Measurements from ENCODE around the gene CDH15. TPM values are rescaled to one million over a fixed set of nuclear protein-coding genes. Genes with fewer than 3 reads are reported as not detected.

Gene CDH15
- polyA plus RNA-seq, 12 donors: 83.2 to 459 (median 134) TPM

DNA sequence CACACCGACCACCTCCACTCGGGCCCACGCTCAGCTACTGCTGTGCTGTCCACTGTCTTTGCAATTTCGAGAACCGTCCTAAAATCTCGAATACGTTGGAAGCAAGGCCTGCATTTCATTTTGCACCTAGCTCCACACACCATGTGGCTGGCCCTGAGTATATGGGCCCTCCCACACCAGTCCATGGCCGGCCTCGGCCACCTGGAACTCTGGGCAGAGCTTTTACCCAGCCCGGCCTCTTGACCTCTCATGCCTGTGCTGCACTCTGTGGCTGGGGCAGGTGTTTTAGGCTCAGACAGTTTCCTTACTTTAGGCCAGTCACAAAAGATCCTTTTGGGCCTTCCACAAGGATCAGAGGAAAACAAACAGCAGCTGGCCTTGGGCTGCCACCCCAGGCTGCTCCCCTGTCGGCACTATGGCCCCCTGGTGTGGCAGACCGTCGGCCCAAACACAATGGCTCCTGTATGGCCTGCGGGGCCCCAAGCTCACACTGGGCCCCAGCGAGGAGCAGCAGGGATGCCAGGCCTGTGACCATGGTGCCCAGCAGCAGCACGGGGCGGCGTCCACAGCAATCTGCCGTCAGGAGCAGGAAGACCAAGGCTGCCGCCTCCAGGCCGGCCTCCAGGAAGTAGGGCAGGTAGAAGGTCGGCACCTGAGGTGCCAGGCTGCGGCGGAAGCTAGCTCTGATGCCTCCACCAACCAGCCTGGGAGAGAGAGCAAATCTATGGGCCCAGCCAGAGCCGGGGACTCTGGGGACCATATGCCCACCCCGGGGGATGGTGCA is 26.3 kb downstream of the CDH15 start:
- no peak for DNase-seq

DNA sequence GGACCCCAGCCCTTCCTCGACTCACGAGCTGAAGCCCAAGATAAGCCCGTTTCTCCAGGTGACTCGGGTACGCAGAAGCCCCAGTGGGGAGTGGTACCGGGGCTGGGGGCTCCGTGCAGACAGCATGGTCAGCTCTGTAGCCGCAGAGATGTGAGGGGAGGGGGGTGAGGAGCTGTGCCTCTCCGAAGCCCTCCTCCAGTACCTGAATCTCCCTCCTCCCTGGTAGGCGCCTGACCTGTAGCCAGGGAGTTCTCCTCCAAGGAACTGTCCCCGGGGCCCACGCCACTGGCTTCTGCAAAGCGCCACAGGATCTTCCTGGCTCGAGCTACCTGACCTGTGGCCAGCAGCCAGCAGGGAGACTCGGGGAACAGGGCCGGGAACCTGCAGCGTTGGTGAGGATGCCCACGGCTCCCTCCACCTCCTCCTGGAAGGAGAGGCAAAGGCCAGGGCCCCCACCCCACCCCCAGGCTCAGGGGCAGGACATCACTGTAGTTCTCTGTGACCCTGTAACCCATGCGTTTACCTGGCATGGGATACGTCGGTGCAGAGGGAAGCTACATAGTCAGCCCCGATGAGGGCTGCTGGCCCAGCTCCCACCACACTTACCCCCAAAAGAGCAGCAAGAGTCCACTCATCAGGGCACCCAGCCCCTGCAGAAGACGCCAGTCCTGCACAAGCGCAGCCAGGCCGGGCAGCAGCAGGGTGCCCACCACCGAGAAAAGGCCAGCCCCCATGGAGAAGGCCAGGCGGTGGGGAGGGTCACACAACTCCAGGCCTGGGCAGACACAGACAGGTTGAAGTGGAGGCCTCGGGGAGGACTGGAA is 27.1 kb downstream of the CDH15 start:
- DNase-seq: no peak

DNA sequence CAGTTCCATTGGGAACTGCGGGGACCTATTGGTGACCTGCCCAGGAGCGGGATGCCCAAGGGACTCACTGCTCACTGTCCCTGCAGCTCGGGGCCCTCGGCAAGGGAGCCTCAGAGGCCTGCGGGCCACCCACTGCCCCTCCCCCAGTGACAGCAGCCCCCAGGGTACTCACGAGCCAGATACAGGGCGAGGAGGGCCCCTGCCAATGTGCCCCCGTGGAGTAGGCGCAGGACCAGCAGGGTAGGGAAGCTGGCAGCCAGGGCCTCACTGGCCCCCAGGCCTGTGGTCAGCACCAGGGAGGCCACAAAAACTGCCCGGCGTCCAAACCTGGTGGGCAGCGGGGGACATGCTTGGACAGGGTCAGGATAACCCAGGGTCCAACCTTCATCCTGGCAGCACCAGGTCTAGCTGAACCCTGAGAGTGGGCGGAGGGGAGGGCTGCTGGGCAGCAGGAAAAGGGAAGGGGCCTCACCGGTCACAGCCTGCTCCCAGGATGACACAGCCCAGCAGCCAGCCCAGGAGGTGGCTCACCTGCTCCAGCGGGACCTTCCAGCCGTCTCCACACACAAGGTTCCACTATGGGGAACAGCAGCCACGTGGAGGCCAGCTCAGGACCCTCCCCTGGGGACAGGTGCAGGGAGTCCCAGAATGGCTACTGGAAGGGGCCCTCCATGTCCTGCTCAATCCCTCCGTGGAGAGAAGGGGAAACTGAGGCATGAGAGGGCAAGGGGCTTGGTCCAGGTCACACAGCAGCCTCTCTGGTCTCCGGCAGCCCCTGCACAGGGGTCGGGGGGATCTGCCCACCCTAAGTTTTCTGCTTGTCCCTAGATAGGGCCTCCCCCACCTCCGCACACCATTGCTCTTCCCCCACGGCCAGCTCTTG is 27.9 kb downstream of the CDH15 start:
- no peak for DNase-seq

DNA sequence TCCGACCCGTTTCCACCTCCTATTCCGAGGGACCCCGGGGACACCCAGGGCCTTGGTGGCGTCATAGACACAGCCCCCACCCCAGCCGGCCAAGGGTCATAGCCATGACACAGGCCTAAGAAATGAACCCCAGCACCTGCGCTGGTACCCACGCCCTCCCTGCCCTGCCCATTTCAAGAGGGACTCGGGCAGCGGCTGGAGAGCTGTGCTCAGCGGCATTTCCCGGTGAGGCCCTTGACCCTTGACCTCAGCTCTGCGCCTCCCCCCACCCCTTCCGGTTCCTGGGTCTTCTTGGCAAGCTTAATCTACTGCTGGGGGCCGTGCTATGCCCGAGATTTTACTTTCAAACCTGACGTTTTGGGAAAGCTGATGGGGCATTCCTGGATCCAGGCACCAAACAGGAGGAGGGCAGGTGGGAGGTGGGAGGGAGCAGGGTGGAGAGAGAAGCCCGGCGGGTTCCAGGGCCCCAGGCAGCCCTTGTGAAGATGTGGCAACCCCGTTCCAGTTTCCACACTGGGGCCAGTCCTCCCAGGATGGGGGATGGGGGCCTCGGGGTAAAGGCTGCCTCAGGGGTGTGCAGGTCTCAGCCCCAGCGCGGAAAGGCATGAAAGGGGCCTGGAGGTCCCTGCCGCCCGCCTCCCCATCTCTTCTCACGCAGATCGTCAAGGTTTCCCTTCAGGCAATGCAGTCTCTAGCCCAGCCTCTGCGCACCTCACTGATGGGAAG is 28.7 kb downstream of the CDH15 start, which contains the start of gene SLC22A31:
TSS of gene SLC22A31 (minus strand) at position 414 of the 726 bp plus-strand sequence. CDS start at position 378, 36 bp downstream.
- no peak for DNase-seq

DNA sequence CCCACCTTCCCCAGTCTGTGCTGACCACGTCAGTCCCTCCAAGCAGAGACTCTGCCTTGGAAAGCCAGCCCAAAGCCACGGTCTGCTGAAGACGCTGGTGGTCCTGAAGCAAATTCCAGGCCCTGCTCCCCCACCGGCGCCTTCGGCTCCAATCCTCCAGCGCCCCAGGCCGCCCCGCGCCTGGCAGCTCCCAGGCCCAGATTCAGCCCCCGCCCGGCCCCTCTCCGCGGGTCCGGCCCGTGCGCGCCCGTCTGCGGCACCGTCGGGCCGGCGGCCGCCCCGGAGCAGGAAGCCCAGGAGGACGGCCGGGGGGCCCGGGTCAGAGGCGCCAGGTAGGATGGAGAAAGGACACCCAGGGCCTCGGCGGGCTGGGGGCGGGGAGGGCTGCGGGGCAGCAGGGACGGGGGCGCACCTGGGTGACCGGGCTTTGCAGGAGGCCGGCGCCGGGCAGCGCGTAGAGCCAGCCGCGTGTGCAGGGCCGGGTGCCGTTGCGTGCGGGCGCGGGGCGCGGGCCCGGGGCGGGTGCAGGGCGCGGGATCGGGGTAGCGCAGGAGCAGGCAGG is 29.4 kb downstream of the CDH15 start:
- no peak for DNase-seq

DNA sequence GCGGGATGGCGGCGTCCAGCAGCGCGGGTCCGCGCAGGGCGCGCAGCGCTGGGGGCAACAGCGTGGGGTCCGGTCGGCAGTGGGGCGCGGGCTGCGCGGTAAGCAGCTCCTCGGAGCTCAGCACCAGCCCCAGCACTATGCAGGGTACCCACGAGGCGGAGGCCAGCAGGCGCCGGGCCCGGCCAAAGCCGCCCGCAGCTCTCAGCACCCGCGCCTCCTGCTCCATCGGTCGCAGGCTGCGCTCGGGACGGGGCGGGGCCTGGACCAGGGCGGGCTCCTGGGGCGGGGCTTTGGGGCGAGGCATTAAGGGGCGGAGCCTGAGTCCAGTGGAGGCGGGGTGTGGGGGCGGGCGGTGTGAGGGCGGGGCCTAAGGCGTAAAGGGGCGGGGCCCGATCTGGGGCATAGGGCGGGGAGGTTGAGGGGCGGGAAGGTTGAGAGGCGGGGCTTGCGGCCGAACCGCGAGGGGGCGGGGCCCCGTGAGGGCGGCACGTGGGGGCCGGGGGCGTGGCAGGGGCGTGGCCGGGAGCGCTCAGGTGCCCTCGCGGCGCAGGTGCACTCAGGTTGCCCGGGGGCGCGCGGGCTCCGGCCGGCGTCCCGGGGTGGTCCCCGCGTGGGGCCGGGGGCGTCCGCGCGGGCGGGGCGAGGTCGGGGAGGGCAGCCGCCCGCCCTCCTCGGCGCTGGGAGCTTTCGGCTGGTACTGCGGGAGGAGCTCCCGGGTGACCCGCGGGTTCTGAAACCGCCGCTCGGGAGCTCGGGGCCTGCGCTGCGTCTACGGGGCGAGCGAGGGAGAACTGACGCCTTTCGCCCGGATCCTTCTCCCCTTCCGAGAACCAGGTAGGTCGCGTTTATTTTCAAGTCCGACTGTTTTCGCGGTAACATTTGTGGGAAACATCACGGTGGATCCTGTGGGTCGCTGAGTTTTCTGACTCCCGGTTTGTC is 30.2 kb downstream of the CDH15 start:
- no peak for DNase-seq

DNA sequence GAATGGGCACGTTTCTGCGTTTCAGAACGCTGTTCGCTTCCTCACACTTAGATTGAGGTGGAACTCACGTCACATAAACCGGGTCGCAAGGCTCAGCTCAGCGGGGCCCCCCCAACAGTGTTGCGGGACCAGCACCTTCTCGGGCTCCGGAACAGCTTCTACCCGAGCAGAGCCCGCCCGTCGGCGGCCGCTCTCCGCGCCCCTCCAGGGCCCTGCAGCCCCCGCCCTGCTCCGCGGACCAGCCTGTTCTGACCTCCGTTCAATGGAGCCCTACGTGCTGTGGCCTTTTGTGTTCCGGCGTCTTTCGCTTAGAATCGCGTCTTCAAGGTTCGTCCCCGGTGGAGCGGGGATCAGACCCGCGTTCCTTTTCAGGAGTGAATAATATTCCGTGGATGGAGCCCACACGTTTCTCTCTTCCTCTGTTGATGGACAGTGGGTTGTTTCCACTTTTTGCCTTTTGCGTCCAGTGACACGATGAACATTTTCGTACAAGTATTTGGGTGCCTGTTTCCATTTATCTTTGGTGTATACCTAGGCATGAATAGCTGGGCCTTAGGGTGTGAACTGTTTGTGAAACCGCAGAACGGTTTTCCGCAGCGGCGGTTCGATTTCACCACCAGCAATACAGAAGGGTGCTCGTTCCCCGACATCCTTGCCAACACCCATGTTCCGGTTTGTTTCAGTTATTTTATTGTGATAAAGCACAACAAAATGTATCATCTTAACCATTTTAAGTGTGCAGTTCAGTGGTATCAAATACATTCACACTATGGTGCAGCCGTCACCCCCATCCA is 31.1 kb downstream of the CDH15 start:
- no peak for DNase-seq

DNA sequence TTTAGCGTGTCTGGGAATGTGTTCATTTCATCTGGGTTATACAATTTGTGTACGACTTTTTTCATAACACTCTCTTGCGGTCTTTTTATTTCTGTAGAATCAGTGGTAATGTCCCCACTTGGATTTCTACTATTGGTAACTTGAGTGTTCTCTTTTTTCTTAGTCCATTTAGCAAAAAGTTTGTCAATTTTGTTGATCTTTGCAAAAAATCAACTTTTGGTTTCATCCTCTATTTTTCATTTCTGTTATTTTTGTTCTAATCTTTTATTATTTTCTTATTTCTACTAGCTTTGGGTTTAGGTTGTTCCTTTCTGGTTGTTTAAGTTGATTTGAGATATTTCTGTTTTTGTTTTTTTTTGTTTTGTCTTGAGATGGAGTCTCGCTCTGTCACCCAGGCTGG is 36.4 kb downstream of the CDH15 start:
- DNase-seq: no peak

DNA sequence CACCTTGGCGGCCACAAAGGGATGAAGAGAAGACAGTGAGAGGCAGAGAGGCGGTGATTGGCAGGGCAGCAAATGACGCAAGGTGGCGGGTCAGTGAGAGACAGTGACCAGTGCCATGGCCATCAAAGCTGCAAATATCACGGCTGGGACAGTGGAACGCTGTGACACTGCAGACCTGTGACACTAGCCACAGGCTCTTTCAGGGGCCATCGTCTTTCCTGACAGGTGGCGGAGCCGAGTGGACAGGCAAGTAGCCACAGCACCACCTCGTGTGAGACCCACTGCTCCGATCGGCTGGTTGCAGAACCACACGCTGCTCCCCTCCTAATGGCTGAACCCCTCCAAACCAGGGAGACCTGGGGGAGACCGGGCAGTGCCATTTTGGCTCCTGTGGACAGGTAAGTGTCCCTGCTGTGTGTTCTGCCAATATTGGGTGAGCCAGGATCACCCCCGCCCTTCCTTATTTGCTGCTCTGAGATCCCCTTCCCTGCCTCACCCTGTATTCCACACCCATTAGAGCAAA is 38.0 kb downstream of the CDH15 start:
- DNase-seq: no peak

DNA sequence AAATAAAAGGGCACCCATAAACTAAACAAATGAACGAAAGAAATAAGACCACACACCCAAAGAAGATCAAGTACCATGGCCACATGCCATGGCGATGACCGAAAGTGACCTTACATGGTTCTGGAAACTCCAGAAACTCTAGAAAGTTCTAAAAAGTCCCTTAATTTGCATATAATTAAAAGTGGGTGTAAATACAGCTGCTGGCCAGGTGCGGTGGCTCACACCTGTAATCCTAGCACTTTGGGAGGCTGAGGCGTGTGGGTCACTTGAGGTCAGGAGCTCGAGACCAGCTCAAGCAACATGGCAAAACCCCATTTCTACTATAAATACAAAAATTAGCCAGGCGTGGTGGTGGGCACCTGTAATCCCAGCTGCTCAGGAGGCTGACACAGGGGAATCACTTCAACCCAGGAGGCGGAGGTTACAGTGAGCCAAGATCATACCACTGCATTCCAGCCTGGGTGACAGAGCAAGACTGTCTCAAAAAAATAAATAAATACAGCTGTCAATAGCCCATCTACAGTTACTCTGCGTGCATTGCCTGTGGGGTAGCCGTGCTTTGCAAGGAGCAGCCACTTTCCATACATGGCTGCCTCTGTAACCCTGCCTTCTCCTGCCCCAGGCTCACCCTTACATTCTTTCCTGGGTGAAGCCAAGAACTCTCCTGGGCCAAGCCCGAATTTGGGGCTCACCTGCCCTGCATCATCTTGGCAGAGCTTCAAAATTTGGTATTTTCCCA is 38.8 kb downstream of the CDH15 start:
- DNase-seq: no peak

DNA sequence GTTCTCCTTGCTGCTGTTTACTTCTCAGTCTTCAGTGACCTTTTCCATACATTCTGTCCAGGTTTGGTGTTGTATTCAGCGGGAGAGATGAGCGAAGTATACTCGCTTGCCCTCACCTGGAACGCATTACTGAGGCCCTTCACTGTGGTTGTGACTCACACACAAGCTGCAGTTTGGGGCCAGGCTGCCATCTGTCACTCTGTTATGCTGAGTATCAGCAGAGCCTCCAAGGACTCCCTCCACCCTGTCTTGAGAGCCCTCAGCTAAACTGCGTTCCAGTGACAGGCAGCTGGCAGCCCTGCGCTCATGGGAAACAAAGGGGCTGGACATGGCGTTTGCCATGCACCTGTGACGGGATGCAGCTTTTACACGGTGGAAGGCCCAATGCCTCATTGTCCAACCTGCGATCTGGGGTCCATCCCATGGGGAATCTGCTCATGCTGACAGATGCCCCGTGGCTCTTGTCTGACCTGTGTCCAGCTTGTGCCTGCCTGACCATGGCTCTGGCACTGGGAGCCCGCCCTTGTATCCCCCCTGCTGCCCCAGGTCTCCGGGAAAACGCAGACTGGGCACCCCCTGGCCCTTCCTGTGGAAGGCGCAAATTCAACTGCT is 39.5 kb downstream of the CDH15 start:
- DNase-seq: no peak

DNA sequence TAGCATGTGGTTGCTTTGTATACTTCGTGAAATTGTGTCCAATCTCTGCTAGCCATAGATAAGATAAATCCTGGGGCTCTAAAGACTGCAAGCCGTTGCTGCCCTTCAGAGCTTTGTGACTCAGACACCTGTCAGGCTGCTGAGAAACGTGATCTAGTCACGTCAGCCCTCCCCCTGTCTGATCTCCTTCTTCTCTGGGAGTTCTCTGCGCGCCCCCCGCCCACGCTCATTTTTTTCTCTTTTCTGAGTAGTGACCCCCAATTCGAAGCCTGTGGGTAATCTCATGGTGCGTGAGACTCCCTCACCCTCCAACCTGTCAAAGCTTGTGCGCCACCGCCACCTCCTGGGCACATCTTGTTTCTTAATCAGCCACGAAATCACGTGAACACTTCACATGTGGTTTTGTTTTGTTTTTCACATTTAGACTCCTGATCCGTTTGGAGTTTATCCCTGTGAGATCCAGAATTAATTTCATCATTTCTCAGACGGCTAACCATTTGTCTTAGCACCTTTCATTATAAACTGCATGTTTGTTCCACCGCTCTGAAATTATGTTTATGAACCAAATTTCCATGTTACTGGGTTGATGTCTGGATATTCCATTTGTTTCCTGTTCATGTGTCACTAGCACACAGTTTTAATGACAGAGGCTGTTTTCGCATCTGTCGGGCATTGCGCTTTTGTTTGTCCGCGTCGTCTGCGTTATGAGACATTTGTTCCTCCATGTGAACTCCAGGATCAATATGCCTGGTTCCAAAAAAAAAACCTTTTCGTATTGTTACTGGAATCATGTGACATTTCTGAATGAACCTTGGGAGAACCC is 45.0 kb downstream of the CDH15 start:
- peak; percentile 75 for DNase-seq

DNA sequence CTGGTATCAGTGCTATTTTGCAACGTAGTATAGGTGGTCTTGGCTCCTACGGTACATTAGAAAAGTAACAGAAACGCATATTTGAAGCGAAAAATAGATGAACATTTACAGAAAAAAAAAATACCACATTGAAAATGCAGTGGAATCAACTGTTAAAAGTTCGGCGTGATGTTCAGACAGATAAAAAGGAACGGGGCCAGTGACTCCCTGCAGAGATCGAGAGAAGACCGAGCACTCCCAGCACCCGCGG is 45.5 kb downstream of the CDH15 start:
- DNase-seq: no peak

DNA sequence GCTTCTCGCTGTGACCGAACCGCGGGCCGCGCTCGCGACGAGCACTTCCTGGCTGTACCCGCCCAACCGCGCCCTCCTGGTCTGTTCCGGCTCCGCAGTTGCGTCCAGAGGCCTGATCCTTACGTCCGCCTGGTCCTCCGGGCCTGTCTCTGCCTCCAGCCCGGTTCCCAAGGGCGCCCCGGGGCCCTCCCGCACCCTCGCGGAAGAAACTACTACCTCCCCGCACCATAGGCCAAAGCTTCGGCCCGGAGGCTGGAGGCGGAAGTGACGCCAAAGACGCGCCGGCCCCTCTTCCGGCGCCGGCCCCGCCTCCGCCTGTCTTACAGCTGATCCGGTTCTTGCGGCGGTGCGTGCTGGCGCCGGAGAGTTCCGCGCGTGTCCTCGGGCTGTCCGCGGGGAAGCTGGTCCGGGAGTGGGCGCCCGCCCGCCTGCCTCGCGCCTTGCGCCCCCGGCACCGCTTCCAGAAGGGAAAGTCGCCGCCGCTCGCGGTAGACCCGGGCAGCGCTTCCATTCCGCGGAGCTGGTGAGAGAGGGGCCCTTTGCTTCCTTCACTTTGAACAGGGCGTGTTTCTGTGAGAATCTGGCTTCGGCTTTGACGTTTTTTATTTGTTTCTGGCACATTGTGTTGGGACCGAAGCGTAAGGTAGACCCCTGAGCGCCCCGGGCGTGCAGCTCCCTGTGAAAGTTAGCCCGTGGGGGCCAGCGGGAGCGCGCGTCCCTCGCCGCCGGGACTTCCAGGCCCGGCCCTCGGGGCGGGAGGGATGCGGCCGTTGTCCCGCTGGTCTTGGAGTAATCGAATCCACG is 46.0 kb downstream of the CDH15 start, which contains the start of gene ZNF778:
TSS of gene ZNF778 (plus strand) at position 316 of the 804 bp plus-strand sequence. CDS start 3,425 bp downstream, outside the sequence.
- DNase-seq: peak; percentile 86

DNA sequence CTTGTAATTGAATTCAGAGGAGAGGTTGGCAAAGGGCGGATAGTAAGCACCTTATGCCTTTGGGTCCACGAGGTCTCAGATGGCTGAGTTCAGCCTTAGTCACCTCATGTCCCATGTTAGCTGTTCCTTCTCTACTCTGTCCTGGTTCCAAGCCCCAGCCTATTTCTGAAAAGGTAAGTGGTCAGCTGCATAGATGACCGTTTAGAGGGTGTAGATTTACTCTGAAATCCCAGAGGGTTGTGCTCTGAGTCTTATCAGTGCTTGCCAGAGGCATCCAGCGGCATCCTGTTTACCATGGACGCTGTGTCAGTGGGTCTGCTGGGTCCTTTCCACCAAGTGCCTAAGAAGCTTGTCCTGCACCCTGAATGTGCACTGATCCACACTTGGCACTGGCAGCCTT is 47.8 kb downstream of the CDH15 start:
- DNase-seq: no peak

DNA sequence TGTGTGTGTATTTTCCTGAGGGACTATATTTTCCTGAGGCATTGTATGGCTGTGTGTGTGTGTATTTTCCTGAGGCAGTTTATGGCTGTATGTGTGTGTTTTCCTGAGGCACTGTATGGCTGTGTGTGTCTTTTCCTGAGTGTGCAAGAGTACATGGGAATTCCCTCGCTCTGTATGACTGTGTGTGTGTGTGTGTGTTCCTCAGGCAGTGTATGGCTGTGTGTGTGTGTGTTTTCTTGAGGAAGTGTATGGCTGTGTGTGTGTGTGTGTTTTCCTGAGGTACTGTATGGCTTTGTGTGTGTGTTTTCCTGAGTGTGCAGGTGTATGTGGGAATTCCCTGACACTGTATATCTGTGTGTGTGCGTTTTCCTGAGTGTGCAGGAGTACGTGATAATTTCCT is 50.1 kb downstream of the CDH15 start:
- DNase-seq: no peak

Measured in muscle of arm (tissue), 12 donors.